NT2/D1 (cell line): ENCODE measurements around the gene TRAPPC2.

Experiments used
- SUZ12 ChIP-seq: IDR thresholded peaks from 2 replicates; pipeline ENCODE4 v1.6.1; 2011; ENCODE audit not compliant: insufficient read length, insufficient read depth; ENCODE audit errors: extremely low read depth
- ZNF274 ChIP-seq: IDR thresholded peaks from 2 replicates; pipeline ENCODE4 v1.6.1; 2011; ENCODE audit warnings: mild to moderate bottlenecking, low read depth, low read length

GRCh38 chrX:13748486-13748885 is 14.1 kb upstream of the TRAPPC2 start:
- TF ChIP-seq SUZ12 (no peak), ZNF274 (no peak)
